Spleen (tissue), 11 donors: Measurements from ENCODE around the gene KCTD10. TPM values are rescaled to one million over a fixed set of nuclear protein-coding genes. Genes with fewer than 3 reads are reported as not detected.

ENCODE experiments used
- DNase-seq: peaks from one replicate; pipeline ENCODE4 v3.0.0-alpha.2; 2020
- H3K27ac ChIP-seq, 8 donors: fragments of 200-600 bp; sonication (generic) in 7 of 8; 1 replicate in 4 of 8; 2 replicates in 4 of 8; pipeline versions ENCODE4 v1.5.0 to v1.8.0; 2016 to 2021; ENCODE audit warnings: inconsistent platforms in 4 of 8, mild to moderate bottlenecking in 4 of 8, moderate library complexity in 1 of 8
- H3K27me3 ChIP-seq, 7 donors: fragments of 200-600 bp; sonication (generic) in 6 of 7; replicated peaks in 1 of 7; 1 replicate in 4 of 7; 2 replicates in 3 of 7; pipeline versions ENCODE4 v1.5.0 to v1.8.0; 2016 to 2021; ENCODE audit warnings: inconsistent platforms in 3 of 7, mild to moderate bottlenecking in 1 of 7
- H3K36me3 ChIP-seq, 6 donors: fragments of 200-600 bp; sonication (generic) in 5 of 6; 1 replicate in 4 of 6; 2 replicates in 2 of 6; pipeline versions ENCODE4 v1.5.0 to v1.8.0; 2016 to 2021; ENCODE audit warnings: inconsistent platforms in 2 of 6
- H3K4me1 ChIP-seq, 6 donors: fragments of 200-600 bp; sonication (generic) in 5 of 6; 1 replicate in 3 of 6; 2 replicates in 3 of 6; pipeline versions ENCODE4 v1.5.0 to v1.8.0; 2016 to 2021; ENCODE audit warnings: inconsistent platforms in 3 of 6
- H3K4me3 ChIP-seq, 8 donors: fragments of 200-600 bp; sonication (generic) in 7 of 8; 1 replicate in 4 of 8; 2 replicates in 4 of 8; pipeline versions ENCODE4 v1.5.0 to v1.8.0; 2016 to 2021; ENCODE audit warnings: inconsistent platforms in 4 of 8, mild to moderate bottlenecking in 4 of 8, moderate library complexity in 2 of 8
- H3K9me3 ChIP-seq, 8 donors: fragments of 200-600 bp; sonication (generic) in 7 of 8; 1 replicate in 4 of 8; 2 replicates in 4 of 8; pipeline versions ENCODE4 v1.5.0 to v1.8.0; 2016 to 2021; ENCODE audit warnings: inconsistent platforms in 4 of 8
- CTCF ChIP-seq, 11 experiments: fragments of 200-600 bp in 7 of 11; fragments of 450-650 bp in 4 of 11; sonication (generic) in 4 of 11; IDR thresholded peaks in 8 of 11; conservative IDR thresholded peaks in 3 of 11; 1 replicate in 7 of 11; 2 replicates in 4 of 11; pipeline versions ENCODE4 v1.4.0 to v1.8.0; 2016 to 2021; ENCODE audit warnings: antibody characterized with exemption in 11 of 11, inconsistent platforms in 4 of 11, mild to moderate bottlenecking in 1 of 11
- POLR2A ChIP-seq, 3 donors: fragments of 450-650 bp; IDR thresholded peaks; one replicate each; pipeline ENCODE4 v1.5.1; 2017; ENCODE audit warnings: antibody characterized with exemption in 3 of 3, mild to moderate bottlenecking in 1 of 3
- POLR2AphosphoS5 ChIP-seq, 3 donors: sonication (generic); formaldehyde crosslinking; IDR thresholded peaks; one replicate each; pipeline ENCODE4 v1.5.1; 2017; ENCODE audit warnings: antibody characterized with exemption in 3 of 3
- WGBS, 5 donors: extraction: QIAGEN DNeasy Blood & Tissue Kit in 3 of 5; methylation state at CpG; one replicate each; pipeline versions ENCODE4 v1.1.5 to v1.1.7; 2013 to 2018; 5-methylcytosine and 5-hydroxymethylcytosine counted together
- intact Hi-C: fragments of 100-400 bp; cut with DNase I; formaldehyde crosslinking; loops from one replicate; pipeline ENCODE4 v1.15.0; 2023; ENCODE audit warnings: low total_unique reads
- polyA plus RNA-seq, 3 donors: library from polyadenylated mRNA; stranded (reverse); fragments of 200-250 nt; gene quantifications; one replicate each; pipeline ENCODE4 v1.2.1, GENCODE V29; 2013
- total RNA-seq, 7 donors: library from RNA; depleted of rRNA in 3 of 7; stranded (reverse); fragments of >200 nt in 3 of 7; fragmentation: NEBNext Ultra II Directional in 4 of 7; extraction: Animal tissue kit (Norgen Biotek cat#: 25700) in 4 of 7; gene quantifications; one replicate each; pipeline versions ENCODE4 v1.1.0 to v1.2.1, GENCODE V29; 2016 to 2021
- donor health status: healthy with polysubstance abuse.
- donor health status: DM: no; HTN: no; CAD: no; lungs with moderate emphysema.
- donor health status: DM: no; HTN: no; CAD: no.
- donor health status: Bipolar disorder and iron deficiency.
- donor health status: healthy.
- donor health status: DM: no; HTN: no; CAD: no.
- donor health status: DM: yes; HTN: yes; CAD: no.

Gene KCTD10
- total and polyA plus RNA-seq, 10 donors: 10.4 to 72.5 (median 48.1) TPM

- no peak for TF ChIP-seq POLR2AphosphoS5 (IDR thresholded peaks at IDR 0.05)
- TF ChIP-seq POLR2A (IDR thresholded peaks at IDR 0.05): no peak
- no peak for TF ChIP-seq CTCF (IDR thresholded peaks at IDR 0.05 in 8 of 11, conservative IDR thresholded peaks at IDR 0.05 in 3 of 11)
- no peak for DNase-seq
- Histone ChIP-seq H3K36me3 (peaks cover 15 to 60% (median 50%) of the 10 kb centered on the region in 6 donors), H3K27me3 (no peaks in the 10 kb centered on the region), H3K4me3 (no peak overlapping the region), H3K27ac (no peak overlapping the region), H3K4me1 (peaks cover 19 to 36% (median 23%) of the 10 kb centered on the region in 6 donors), H3K9me3 (no peaks in the 10 kb centered on the region)
- intact Hi-C loops: no loop called here
- WGBS, 5 donors: 83 to 92% (median 91%) methylated on average over 2 of the region's 2 CpGs
Measured at GRCh38 chr12:109482894-109483293, 5.8 kb upstream of the KCTD10 start.

- no peak for DNase-seq
- Histone ChIP-seq H3K9me3 (no peaks in the 10 kb centered on the region), H3K27me3 (no peaks in the 10 kb centered on the region), H3K27ac (no peak overlapping the region), H3K4me1 (peaks cover 19 to 39% (median 24%) of the 10 kb centered on the region in 6 donors), H3K36me3 (peaks cover 15 to 56% (median 46%) of the 10 kb centered on the region in 6 donors), H3K4me3 (no peak overlapping the region)
- intact Hi-C loops: no loop called here
- no peak for TF ChIP-seq POLR2A (IDR thresholded peaks at IDR 0.05)
- TF ChIP-seq POLR2AphosphoS5 (IDR thresholded peaks at IDR 0.05): no peak
- TF ChIP-seq CTCF (IDR thresholded peaks at IDR 0.05 in 8 of 11, conservative IDR thresholded peaks at IDR 0.05 in 3 of 11): no peak
- WGBS, 5 donors: 90 to 96% (median 92%) methylated on average over 2 of the region's 2 CpGs
Measured at GRCh38 chr12:109482491-109482890, 5.4 kb upstream of the KCTD10 start.

GRCh38 chr12:109481863-109482262 is 4.8 kb upstream of the KCTD10 start:
- TF ChIP-seq CTCF (IDR thresholded peaks at IDR 0.05 in 8 of 11, conservative IDR thresholded peaks at IDR 0.05 in 3 of 11) (no peak), POLR2AphosphoS5 (IDR thresholded peaks at IDR 0.05) (no peak), POLR2A (IDR thresholded peaks at IDR 0.05) (no peak)
- Histone ChIP-seq H3K9me3 (no peaks in the 10 kb centered on the region), H3K4me1 (peaks cover 19 to 39% (median 26%) of the 10 kb centered on the region in 6 donors), H3K4me3 (no peak overlapping the region), H3K36me3 (peaks cover 15 to 49% (median 40%) of the 10 kb centered on the region in 6 donors), H3K27me3 (no peaks in the 10 kb centered on the region), H3K27ac (no peak overlapping the region)
- WGBS, 5 donors: 90 to 98% (median 97%) methylated on average over 1 of the region's 1 CpG
- intact Hi-C loops: no loop called here
- no peak for DNase-seq

- Histone ChIP-seq H3K9me3 (no peaks in the 10 kb centered on the region), H3K4me3 (no peak overlapping the region), H3K27ac (no peak overlapping the region), H3K4me1 (peaks cover 31 to 55% (median 40%) of the 10 kb centered on the region in 6 donors), H3K36me3 (peaks cover 7 to 34% (median 25%) of the 10 kb centered on the region in 6 donors), H3K27me3 (no peaks in the 10 kb centered on the region)
- DNase-seq: no peak
- TF ChIP-seq POLR2AphosphoS5 (IDR thresholded peaks at IDR 0.05) (no peak), CTCF (IDR thresholded peaks at IDR 0.05 in 8 of 11, conservative IDR thresholded peaks at IDR 0.05 in 3 of 11) (no peak), POLR2A (IDR thresholded peaks at IDR 0.05) (no peak)
- intact Hi-C loops: no loop called here
- WGBS, 5 donors: 92 to 100% (median 94%) methylated on average over 4 of the region's 4 CpGs
Measured at GRCh38 chr12:109480356-109480755, 3.3 kb upstream of the KCTD10 start.
